GM23248 (cell line): ENCODE results near the gene KLK7.

Experiments
- EZH2 ChIP-seq: fragments of 200-600 bp; sonication (generic); IDR thresholded peaks from 2 replicates; pipeline ENCODE4 v1.6.1; 2018; ENCODE audit warnings: antibody characterized with exemption, mild to moderate bottlenecking; ENCODE audit not compliant: insufficient read depth, poor library complexity, severe bottlenecking
- EZH2phosphoT487 ChIP-seq: fragments of 200-600 bp; sonication (generic); IDR thresholded peaks from 2 replicates; pipeline ENCODE4 v1.6.1; 2018; ENCODE audit warnings: antibody characterized with exemption, moderate library complexity, mild to moderate bottlenecking, low read depth; ENCODE audit not compliant: insufficient read depth

- no peak for TF ChIP-seq EZH2phosphoT487
- TF ChIP-seq EZH2: no peak
Observed at GRCh38 chr19:51030631-51031030, 46.9 kb upstream of the KLK7 start.
